GM19395 (cell line): Measurements from ENCODE around the gene FBLN1.
"Not testable (repeated sequence)": the region's sequence is repeated elsewhere in the genome, so short reads cannot be mapped to it uniquely, and the experiment has no call there.

ENCODE experiments used
- ATAC-seq: cut with Tn5 transposase; IDR thresholded peaks from one replicate; pipeline ENCODE4 v1.9.1; 2021; ENCODE audit warnings: mild to moderate bottlenecking, moderate library complexity; ENCODE audit not compliant: unreplicated experiment

The FBLN1 gene

GRCh38 chr22:45502215-45503049 is at the start of gene FBLN1:
FBLN1 (plus strand) TSS chr22:45502883; CDS start chr22:45502986, 103 bp downstream.
- ATAC-seq = no peak

- no peak for ATAC-seq
Observed at GRCh38 chr22:45453764-45454163, 48.9 kb upstream of the FBLN1 start.

GRCh38 chr22:45454275-45454674 is 48.4 kb upstream of the FBLN1 start:
- ATAC-seq = no peak

GRCh38 chr22:45455212-45455611 is 47.5 kb upstream of the FBLN1 start:
- ATAC-seq = no peak

GRCh38 chr22:45455621-45456020 is 47.1 kb upstream of the FBLN1 start:
- no peak for ATAC-seq

- no peak for ATAC-seq
Observed at GRCh38 chr22:45456811-45457210, 45.9 kb upstream of the FBLN1 start.

GRCh38 chr22:45458532-45458931 is 44.2 kb upstream of the FBLN1 start:
- no peak for ATAC-seq

GRCh38 chr22:45459235-45459634 is 43.4 kb upstream of the FBLN1 start:
- no peak for ATAC-seq

GRCh38 chr22:45460288-45461109 is 42.2 kb upstream of the FBLN1 start:
- ATAC-seq = no peak

GRCh38 chr22:45462034-45462655 is 40.5 kb upstream of the FBLN1 start:
- ATAC-seq = no peak

- not testable (repeated sequence) for ATAC-seq
Observed at GRCh38 chr22:45463691-45464090, 39.0 kb upstream of the FBLN1 start.

- ATAC-seq = no peak
Observed at GRCh38 chr22:45465633-45466032, 37.0 kb upstream of the FBLN1 start.

- ATAC-seq = no peak
Observed at GRCh38 chr22:45468872-45469271, 33.8 kb upstream of the FBLN1 start.

- ATAC-seq = no peak
Observed at GRCh38 chr22:45469281-45470073, 33.2 kb upstream of the FBLN1 start.

- no peak for ATAC-seq
Observed at GRCh38 chr22:45470871-45471270, 31.8 kb upstream of the FBLN1 start.

GRCh38 chr22:45472426-45472825 is 30.3 kb upstream of the FBLN1 start:
- no peak for ATAC-seq

GRCh38 chr22:45473626-45474237 is 29.0 kb upstream of the FBLN1 start:
- no peak for ATAC-seq

GRCh38 chr22:45475063-45475747 is 27.5 kb upstream of the FBLN1 start:
- ATAC-seq = no peak

- ATAC-seq = no peak
Observed at GRCh38 chr22:45475851-45476514, 26.7 kb upstream of the FBLN1 start.
